ENCODE data around the gene GPC1. TPM values are rescaled to one million over a fixed set of nuclear protein-coding genes. Genes with fewer than 3 reads are reported as not detected.

Gene GPC1
- polyA plus RNA-seq, 1 of the 3 experiments (the other 2 are of a cell fraction) = 65.5 TPM

GRCh38 chr2:240461471-240462072 is 26.1 kb downstream of the GPC1 start:
- H3K79me2 ChIP-seq (ENCODE audit: insufficient read depth) = no peaks in the 10 kb centered on the region
- no peak overlapping the region for H2AFZ ChIP-seq (ENCODE audit: low read depth)
- no peak for DNase-seq
- no peak overlapping the region for H3K4me3 ChIP-seq (ENCODE audit: low read depth in 2 of 2, low read length in 1 of 2)
- no peak overlapping the region for H3K9ac ChIP-seq
- H3K4me2 ChIP-seq = no peak overlapping the region
- 91% methylated on average over 5 of the region's 17 CpGs for WGBS (ENCODE audit: low lambda C conversion rate)
- peaks cover 0 to 34% of the 10 kb centered on the region in 2 experiments for H3K36me3 ChIP-seq (replicated peaks in 1 of 2; ENCODE audit: control insufficient read depth in 1 of 2, insufficient read depth in 2 of 2, low read length in 1 of 2)
- H3K4me1 ChIP-seq (ENCODE audit: control insufficient read depth in 1 of 2, insufficient read depth in 2 of 2, low read depth in 1 of 2, low read length in 1 of 2) = peaks cover 0 to 4% of the 10 kb centered on the region in 2 experiments; a peak in 1 of 4 replicates
- no peak for TF ChIP-seq EP300 (IDR thresholded peaks at IDR 0.05; ENCODE audit: borderline replicate concordance in 1 of 2, low read depth in 1 of 2, low read length in 1 of 2)
- no peak for TF ChIP-seq SMC3 (IDR thresholded peaks at IDR 0.05; ENCODE audit: low read depth, low read length)
- no peak for TF ChIP-seq JUND (IDR thresholded peaks at IDR 0.05)
- no peak for TF ChIP-seq NFIC (IDR thresholded peaks at IDR 0.05; ENCODE audit: borderline replicate concordance)
- TF ChIP-seq USF1 (IDR thresholded peaks at IDR 0.05; ENCODE audit: borderline replicate concordance, low read depth) = no peak
- TF ChIP-seq, protein P1, sequence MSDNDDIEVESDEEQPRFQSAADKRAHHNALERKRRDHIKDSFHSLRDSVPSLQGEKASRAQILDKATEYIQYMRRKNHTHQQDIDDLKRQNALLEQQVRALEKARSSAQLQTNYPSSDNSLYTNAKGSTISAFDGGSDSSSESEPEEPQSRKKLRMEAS (IDR thresholded peaks at IDR 0.05; ENCODE audit: low read depth) = no peak
- no peak for TF ChIP-seq SIN3A (IDR thresholded peaks at IDR 0.05; ENCODE audit: borderline replicate concordance, low read depth, low read length)
- no peak for TF ChIP-seq ZBTB33 (IDR thresholded peaks at IDR 0.05; ENCODE audit: borderline replicate concordance, low read depth)
- TF ChIP-seq GATA2 (CRISPR knock-in tag; IDR thresholded peaks at IDR 0.05) = no peak
- TF ChIP-seq TEAD4 (IDR thresholded peaks at IDR 0.05; ENCODE audit: borderline replicate concordance, insufficient read depth) = no peak
- TF ChIP-seq TCF12 (IDR thresholded peaks at IDR 0.05) = no peak
- TF ChIP-seq TAF1 (IDR thresholded peaks at IDR 0.05; ENCODE audit: borderline replicate concordance, low read depth, low read length) = no peak
- no peak for TF ChIP-seq ELF1 (IDR thresholded peaks at IDR 0.05)
- TF ChIP-seq, protein P2, sequence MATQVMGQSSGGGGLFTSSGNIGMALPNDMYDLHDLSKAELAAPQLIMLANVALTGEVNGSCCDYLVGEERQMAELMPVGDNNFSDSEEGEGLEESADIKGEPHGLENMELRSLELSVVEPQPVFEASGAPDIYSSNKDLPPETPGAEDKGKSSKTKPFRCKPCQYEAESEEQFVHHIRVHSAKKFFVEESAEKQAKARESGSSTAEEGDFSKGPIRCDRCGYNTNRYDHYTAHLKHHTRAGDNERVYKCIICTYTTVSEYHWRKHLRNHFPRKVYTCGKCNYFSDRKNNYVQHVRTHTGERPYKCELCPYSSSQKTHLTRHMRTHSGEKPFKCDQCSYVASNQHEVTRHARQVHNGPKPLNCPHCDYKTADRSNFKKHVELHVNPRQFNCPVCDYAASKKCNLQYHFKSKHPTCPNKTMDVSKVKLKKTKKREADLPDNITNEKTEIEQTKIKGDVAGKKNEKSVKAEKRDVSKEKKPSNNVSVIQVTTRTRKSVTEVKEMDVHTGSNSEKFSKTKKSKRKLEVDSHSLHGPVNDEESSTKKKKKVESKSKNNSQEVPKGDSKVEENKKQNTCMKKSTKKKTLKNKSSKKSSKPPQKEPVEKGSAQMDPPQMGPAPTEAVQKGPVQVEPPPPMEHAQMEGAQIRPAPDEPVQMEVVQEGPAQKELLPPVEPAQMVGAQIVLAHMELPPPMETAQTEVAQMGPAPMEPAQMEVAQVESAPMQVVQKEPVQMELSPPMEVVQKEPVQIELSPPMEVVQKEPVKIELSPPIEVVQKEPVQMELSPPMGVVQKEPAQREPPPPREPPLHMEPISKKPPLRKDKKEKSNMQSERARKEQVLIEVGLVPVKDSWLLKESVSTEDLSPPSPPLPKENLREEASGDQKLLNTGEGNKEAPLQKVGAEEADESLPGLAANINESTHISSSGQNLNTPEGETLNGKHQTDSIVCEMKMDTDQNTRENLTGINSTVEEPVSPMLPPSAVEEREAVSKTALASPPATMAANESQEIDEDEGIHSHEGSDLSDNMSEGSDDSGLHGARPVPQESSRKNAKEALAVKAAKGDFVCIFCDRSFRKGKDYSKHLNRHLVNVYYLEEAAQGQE (IDR thresholded peaks at IDR 0.05; ENCODE audit: low read depth, low read length) = no peak
- no peak for TF ChIP-seq FOXJ3 (CRISPR knock-in tag; IDR thresholded peaks at IDR 0.05)
- TF ChIP-seq, protein P3, sequence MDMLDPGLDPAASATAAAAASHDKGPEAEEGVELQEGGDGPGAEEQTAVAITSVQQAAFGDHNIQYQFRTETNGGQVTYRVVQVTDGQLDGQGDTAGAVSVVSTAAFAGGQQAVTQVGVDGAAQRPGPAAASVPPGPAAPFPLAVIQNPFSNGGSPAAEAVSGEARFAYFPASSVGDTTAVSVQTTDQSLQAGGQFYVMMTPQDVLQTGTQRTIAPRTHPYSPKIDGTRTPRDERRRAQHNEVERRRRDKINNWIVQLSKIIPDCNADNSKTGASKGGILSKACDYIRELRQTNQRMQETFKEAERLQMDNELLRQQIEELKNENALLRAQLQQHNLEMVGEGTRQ (IDR thresholded peaks at IDR 0.05; ENCODE audit: borderline replicate concordance, low read depth, low read length) = no peak
- TF ChIP-seq RFX5 (IDR thresholded peaks at IDR 0.05; ENCODE audit: low read length) = no peak
- no peak for TF ChIP-seq IRF3 (IDR thresholded peaks at IDR 0.05; ENCODE audit: low read depth, low read length)
- TF ChIP-seq MEF2A (IDR thresholded peaks at IDR 0.05; ENCODE audit: borderline replicate concordance, low read depth) = no peak
- peaks cover 25% of the 10 kb centered on the region for H4K20me1 ChIP-seq (ENCODE audit: insufficient read depth)
- no peaks in the 10 kb centered on the region for H3K9me3 ChIP-seq
- ChIA-PET CTCF (interaction anchor here (1.1 kb wide), 1 partner anchor 12 kb away, joined by 3 read pairs; no protein-coding TSS in a partner anchor), POLR2A (no interaction called here)
- H3K9me2 ChIP-seq = no peaks in the 10 kb centered on the region
- H3K27me3 ChIP-seq (ENCODE audit: insufficient read depth) = no peaks in the 10 kb centered on the region
- no peaks in the 10 kb centered on the region for H3F3A ChIP-seq (replicated peaks; ENCODE audit: insufficient read depth)
- H3K27ac ChIP-seq (ENCODE audit: low read depth in 2 of 2, low read length in 1 of 2) = no peak overlapping the region

Data from SK-N-SH (cell line).